ENCODE measurements around the gene SLC16A7. TPM values are rescaled to one million over a fixed set of nuclear protein-coding genes. Genes with fewer than 3 reads are reported as not detected.

SLC16A7 gene
- total and polyA plus RNA-seq, 4 donors = 3.4 to 22.9 (median 11.4) TPM

GRCh38 chr12:59719701-59720100 lies 123.9 kb downstream of the SLC16A7 start:
- no peak overlapping the region for H3K4me3 ChIP-seq
- TF ChIP-seq, protein P1, sequence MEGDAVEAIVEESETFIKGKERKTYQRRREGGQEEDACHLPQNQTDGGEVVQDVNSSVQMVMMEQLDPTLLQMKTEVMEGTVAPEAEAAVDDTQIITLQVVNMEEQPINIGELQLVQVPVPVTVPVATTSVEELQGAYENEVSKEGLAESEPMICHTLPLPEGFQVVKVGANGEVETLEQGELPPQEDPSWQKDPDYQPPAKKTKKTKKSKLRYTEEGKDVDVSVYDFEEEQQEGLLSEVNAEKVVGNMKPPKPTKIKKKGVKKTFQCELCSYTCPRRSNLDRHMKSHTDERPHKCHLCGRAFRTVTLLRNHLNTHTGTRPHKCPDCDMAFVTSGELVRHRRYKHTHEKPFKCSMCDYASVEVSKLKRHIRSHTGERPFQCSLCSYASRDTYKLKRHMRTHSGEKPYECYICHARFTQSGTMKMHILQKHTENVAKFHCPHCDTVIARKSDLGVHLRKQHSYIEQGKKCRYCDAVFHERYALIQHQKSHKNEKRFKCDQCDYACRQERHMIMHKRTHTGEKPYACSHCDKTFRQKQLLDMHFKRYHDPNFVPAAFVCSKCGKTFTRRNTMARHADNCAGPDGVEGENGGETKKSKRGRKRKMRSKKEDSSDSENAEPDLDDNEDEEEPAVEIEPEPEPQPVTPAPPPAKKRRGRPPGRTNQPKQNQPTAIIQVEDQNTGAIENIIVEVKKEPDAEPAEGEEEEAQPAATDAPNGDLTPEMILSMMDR (IDR thresholded peaks at IDR 0.05; ENCODE audit: control extremely low read depth, extremely low read depth) = no peak
- no peaks in the 10 kb centered on the region for H3K27me3 ChIP-seq (ENCODE audit: control insufficient read depth in 3 of 3, insufficient read depth in 3 of 3, low read length in 2 of 3)
- peaks cover 0 to 9% (median 0%) of the 10 kb centered on the region in 5 donors for H3K4me1 ChIP-seq (ENCODE audit: control insufficient read depth in 5 of 5, insufficient read depth in 5 of 5, low read length in 5 of 5)
- 79 to 82% methylated on average over 2 of the region's 2 CpGs for WGBS, 2 donors
- H3K9ac ChIP-seq (ENCODE audit: insufficient read depth in 1 of 2, low read length in 2 of 2) = no peak overlapping the region
- H3K9me3 ChIP-seq (ENCODE audit: control insufficient read depth in 4 of 4, insufficient read depth in 3 of 4, low read length in 3 of 4) = no peaks in the 10 kb centered on the region
- H3K36me3 ChIP-seq (ENCODE audit: control insufficient read depth in 4 of 4, insufficient read depth in 4 of 4, low read length in 4 of 4) = no peaks in the 10 kb centered on the region
- no peak overlapping the region for H3K27ac ChIP-seq (ENCODE audit: low read depth in 1 of 2, low read length in 1 of 2)
- ATAC-seq (ENCODE audit: insufficient read depth, low FRiP score) (no peak), DNase-seq (no peak)

- peak in 1 of 3 donors; percentile 35 for DNase-seq
- H3K9ac ChIP-seq (ENCODE audit: insufficient read depth in 1 of 2, low read length in 2 of 2) = no peak overlapping the region
- no peak overlapping the region for H3K4me3 ChIP-seq
- 64 to 72% methylated on average over 2 of the region's 2 CpGs for WGBS, 2 donors
- H3K27me3 ChIP-seq (ENCODE audit: control insufficient read depth in 3 of 3, insufficient read depth in 3 of 3, low read length in 2 of 3) = no peaks in the 10 kb centered on the region
- H3K9me3 ChIP-seq (ENCODE audit: control insufficient read depth in 4 of 4, insufficient read depth in 3 of 4, low read length in 3 of 4) = no peaks in the 10 kb centered on the region
- no peak overlapping the region for H3K27ac ChIP-seq (ENCODE audit: low read depth in 1 of 2, low read length in 1 of 2)
- ATAC-seq (ENCODE audit: insufficient read depth, low FRiP score) = no peak
- TF ChIP-seq, protein P1 (IDR thresholded peaks at IDR 0.05; ENCODE audit: control extremely low read depth, extremely low read depth) = no peak
- no peaks in the 10 kb centered on the region for H3K36me3 ChIP-seq (ENCODE audit: control insufficient read depth in 4 of 4, insufficient read depth in 4 of 4, low read length in 4 of 4)
- H3K4me1 ChIP-seq (ENCODE audit: control insufficient read depth in 5 of 5, insufficient read depth in 5 of 5, low read length in 5 of 5) = peaks cover 0 to 10% (median 0%) of the 10 kb centered on the region in 5 donors
Observed at GRCh38 chr12:59723520-59723919, 127.7 kb downstream of the SLC16A7 start.

- Histone ChIP-seq H3K4me1 (ENCODE audit: control insufficient read depth in 5 of 5, insufficient read depth in 5 of 5, low read length in 5 of 5) (peaks cover 0 to 10% (median 0%) of the 10 kb centered on the region in 5 donors), H3K9me3 (ENCODE audit: control insufficient read depth in 4 of 4, insufficient read depth in 3 of 4, low read length in 3 of 4) (no peaks in the 10 kb centered on the region), H3K9ac (ENCODE audit: insufficient read depth in 1 of 2, low read length in 2 of 2) (no peak overlapping the region), H3K27me3 (ENCODE audit: control insufficient read depth in 3 of 3, insufficient read depth in 3 of 3, low read length in 2 of 3) (no peaks in the 10 kb centered on the region), H3K36me3 (ENCODE audit: control insufficient read depth in 4 of 4, insufficient read depth in 4 of 4, low read length in 4 of 4) (no peaks in the 10 kb centered on the region), H3K27ac (ENCODE audit: low read depth in 1 of 2, low read length in 1 of 2) (no peak overlapping the region), H3K4me3 (no peak overlapping the region)
- TF ChIP-seq, protein P1 (IDR thresholded peaks at IDR 0.05; ENCODE audit: control extremely low read depth, extremely low read depth) = no peak
- DNase-seq (peak in 1 of 3 donors; percentile 6), ATAC-seq (ENCODE audit: insufficient read depth, low FRiP score) (no peak)
- WGBS, 2 donors = 88 to 90% methylated on average over 2 of the region's 2 CpGs
Observed at GRCh38 chr12:59724011-59724695, 128.3 kb downstream of the SLC16A7 start.
